IPS DF 6.9 (cell line): ENCODE data around the gene KNOP1.

ENCODE experiments used
- DNase-seq: peaks from one replicate; pipeline ENCODE4 v3.0.0-alpha.2; 2013; ENCODE audit warnings: low read depth, low spot score
- H3K27ac ChIP-seq: one replicate; pipeline ENCODE4 v1.5.1; 2013; ENCODE audit warnings: low read length, control low read depth
- H3K27me3 ChIP-seq: 2 replicates; pipeline ENCODE4 v1.6.1; 2013; ENCODE audit warnings: mild to moderate bottlenecking, low read length; ENCODE audit not compliant: control insufficient read depth, insufficient read depth
- H3K36me3 ChIP-seq: 2 replicates; pipeline ENCODE4 v1.6.1; 2013; ENCODE audit warnings: low read length; ENCODE audit not compliant: control insufficient read depth, insufficient read depth
- H3K4me1 ChIP-seq: 2 replicates; pipeline ENCODE4 v1.6.1; 2013; ENCODE audit warnings: low read length; ENCODE audit not compliant: control insufficient read depth, insufficient read depth
- H3K4me3 ChIP-seq: 2 replicates; pipeline ENCODE4 v1.5.1; 2013; ENCODE audit warnings: mild to moderate bottlenecking, low read length
- H3K9me3 ChIP-seq: 2 replicates; pipeline ENCODE4 v1.6.1; 2013; ENCODE audit warnings: low read length, inconsistent platforms; ENCODE audit not compliant: control insufficient read depth, insufficient read depth
- WGBS: extraction: QIAGEN DNeasy Blood & Tissue Kit; methylation state at CpG from one replicate; pipeline ENCODE4 v1.1.7; 2013; ENCODE audit warnings: mixed read lengths, missing lambda C conversion rate; ENCODE audit not compliant: insufficient read length, insufficient coverage; 5-methylcytosine and 5-hydroxymethylcytosine counted together

The KNOP1 gene

DNA sequence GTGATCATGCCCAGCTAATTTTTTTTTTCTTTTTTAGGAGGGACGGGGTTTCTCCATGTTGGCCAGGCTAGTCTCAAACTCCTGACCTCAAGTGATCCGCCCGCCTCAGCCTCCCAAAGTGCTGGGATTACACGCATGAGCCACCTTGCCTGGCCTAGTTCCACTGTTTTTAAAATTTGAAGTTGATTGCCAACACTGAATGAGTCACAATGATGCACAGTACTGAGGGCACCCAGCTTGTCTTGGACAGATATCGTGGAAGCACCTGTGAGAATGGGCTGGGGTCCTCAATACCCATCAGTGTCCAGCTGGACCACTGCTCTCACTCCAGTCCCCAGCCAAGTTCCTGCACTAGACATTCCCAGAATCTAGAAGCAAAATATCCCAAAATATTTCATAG is 2.5 kb downstream of the KNOP1 start:
- no peak overlapping the region for H3K27ac ChIP-seq
- no CpG with 5 or more reads among the region's 5 CpGs for WGBS
- no peaks in the 10 kb centered on the region for H3K27me3 ChIP-seq
- no peak overlapping the region for H3K4me3 ChIP-seq
- H3K9me3 ChIP-seq: no peaks in the 10 kb centered on the region
- peaks cover 10% of the 10 kb centered on the region for H3K36me3 ChIP-seq
- H3K4me1 ChIP-seq: peaks cover 6% of the 10 kb centered on the region
- DNase-seq: no peak

DNA sequence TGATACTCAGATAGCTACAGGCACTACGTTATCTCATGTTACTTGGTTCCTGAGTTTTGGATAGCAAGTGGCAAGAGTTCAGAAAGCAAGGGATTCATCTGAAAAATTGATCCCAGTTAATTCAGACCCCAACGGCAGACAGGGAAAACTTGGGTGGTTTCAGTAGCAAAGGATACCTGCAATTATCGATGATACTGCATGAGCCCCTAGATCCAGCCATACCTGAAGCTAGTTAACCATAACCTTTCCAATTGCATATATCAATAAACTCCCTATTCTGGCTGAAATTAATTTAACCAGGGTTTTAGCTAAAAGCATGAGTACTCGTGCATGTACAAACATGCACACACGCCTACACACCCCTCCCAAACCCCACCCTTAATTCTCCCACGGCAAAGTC is 4.3 kb downstream of the KNOP1 start:
- no peak overlapping the region for H3K4me3 ChIP-seq
- peaks cover 22% of the 10 kb centered on the region for H3K36me3 ChIP-seq
- H3K27ac ChIP-seq: no peak overlapping the region
- H3K27me3 ChIP-seq: no peaks in the 10 kb centered on the region
- no CpG with 5 or more reads among the region's 6 CpGs for WGBS
- no peaks in the 10 kb centered on the region for H3K9me3 ChIP-seq
- DNase-seq: no peak
- peaks cover 8% of the 10 kb centered on the region for H3K4me1 ChIP-seq

DNA sequence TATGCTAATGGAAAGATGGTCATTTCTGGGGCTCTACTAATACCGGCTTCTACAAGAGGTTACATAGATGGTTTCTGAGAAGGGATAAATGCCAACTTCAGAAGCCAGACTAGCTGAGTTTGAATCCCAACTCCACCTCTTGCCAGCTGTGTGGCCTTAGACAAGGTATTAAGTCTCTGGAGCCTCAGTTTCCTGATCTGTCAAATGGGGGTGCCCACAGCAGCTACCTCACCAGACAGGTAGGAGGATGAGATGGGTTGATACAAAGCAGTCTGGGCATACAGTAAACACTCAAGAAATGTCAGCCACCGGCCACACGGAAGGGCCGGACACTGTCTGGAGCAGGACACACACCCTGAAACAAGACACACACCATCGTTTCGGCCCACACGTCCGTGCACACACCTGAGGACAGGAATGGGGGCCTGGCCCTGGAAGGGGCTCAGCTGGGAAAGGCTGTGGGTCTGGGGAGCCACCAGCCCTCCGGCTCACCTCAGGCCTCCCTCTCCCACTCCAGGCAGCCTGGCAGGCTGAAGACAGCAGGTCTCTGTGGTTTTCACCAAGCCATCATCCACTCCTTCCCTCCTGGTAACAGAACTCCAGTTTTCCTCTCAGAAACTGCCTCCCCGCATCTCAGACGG is 5.5 kb downstream of the KNOP1 start:
- H3K27ac ChIP-seq: no peak overlapping the region
- peaks cover 22% of the 10 kb centered on the region for H3K36me3 ChIP-seq
- H3K9me3 ChIP-seq: no peaks in the 10 kb centered on the region
- no peak for DNase-seq
- no peaks in the 10 kb centered on the region for H3K27me3 ChIP-seq
- no peak overlapping the region for H3K4me3 ChIP-seq
- peaks cover 14% of the 10 kb centered on the region for H3K4me1 ChIP-seq
- no CpG with 5 or more reads among the region's 11 CpGs for WGBS

DNA sequence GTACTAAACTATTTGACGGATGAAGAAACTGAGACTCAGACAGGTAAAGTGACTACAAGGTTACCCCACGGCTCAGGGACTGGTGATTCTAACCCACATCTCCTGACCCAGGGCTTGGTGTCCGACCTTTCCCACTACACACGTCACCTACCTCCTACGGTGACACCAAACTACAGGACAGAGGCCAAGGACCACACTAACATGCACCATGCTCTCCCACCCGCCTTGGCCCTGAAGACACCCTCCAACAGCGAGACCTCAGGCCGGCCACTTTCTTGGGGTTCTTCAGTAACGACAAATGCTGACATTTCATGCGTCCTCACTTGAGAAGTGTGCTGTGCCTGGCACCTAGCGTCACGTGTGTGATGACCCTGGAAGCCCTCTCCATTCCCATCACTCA is 6.4 kb downstream of the KNOP1 start:
- no peak for DNase-seq
- H3K4me1 ChIP-seq: peaks cover 14% of the 10 kb centered on the region
- no peak overlapping the region for H3K27ac ChIP-seq
- no peaks in the 10 kb centered on the region for H3K9me3 ChIP-seq
- no CpG with 5 or more reads among the region's 12 CpGs for WGBS
- H3K36me3 ChIP-seq: peaks cover 22% of the 10 kb centered on the region
- no peak overlapping the region for H3K4me3 ChIP-seq
- H3K27me3 ChIP-seq: no peaks in the 10 kb centered on the region

DNA sequence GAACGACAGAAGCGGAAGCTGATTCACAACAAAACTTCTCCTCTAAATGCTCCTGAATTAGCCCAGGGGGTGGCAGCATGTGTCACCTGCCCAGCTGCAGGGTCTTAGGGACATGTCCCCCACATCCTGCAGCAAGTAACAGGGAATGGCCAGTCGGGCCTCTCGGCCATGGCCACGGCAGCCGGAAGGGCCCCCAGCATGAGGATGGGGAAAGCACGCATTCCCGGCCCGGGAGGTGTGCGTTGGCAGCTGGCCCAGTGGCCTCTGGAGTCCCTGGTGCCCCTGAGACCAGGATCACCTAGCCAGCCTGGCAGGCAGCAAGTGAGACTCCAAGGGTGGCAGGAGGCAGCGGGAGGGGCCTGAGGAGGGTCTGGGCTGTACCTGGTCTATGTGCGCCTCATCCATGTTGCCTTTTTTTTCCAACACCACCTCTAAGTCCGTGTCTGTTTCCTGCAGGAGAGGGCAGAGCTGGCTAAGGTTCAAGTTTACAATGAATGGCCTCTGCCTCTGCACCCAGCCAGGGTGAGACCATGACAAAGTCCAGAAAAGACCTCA is 7.0 kb downstream of the KNOP1 start:
- peaks cover 14% of the 10 kb centered on the region for H3K4me1 ChIP-seq
- WGBS: no CpG with 5 or more reads among the region's 13 CpGs
- H3K4me3 ChIP-seq: no peak overlapping the region
- H3K27ac ChIP-seq: no peak overlapping the region
- no peaks in the 10 kb centered on the region for H3K9me3 ChIP-seq
- H3K27me3 ChIP-seq: no peaks in the 10 kb centered on the region
- no peak for DNase-seq
- peaks cover 22% of the 10 kb centered on the region for H3K36me3 ChIP-seq

DNA sequence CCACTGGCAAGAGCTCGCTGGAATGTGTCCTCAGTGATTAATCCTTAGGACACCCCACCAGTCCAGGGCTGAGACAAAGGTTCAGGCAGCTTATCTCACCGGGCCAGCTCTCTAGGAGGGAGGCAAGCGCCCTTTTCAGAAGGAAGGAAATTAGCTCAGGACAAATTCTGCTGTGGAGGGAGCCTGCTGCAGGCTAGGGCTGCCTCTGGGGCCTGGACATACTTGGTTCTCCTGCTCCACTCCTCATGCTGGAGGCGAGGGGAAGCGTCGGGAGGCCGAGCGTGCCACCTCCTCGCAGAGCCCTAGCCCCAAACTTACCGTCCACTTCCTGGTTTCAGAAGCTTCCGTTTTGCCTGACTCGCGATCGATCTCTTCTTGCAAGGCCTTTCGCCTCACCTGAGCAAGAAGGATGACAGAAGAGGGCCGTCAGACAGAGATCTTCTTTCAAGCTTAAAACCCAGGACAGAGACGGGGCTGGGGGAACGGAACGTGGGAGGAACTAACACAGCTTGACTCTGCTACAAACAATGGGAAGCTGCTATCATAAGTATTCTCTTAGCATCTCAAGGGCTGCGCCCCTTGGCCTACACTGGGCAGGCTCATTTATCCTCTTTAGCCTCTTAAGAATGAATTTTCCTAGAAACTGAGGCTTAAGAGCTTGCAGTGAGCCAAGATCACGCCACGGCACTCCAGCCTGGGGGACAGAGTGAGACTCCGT is 7.7 kb downstream of the KNOP1 start:
- Histone ChIP-seq H3K4me1 (peaks cover 14% of the 10 kb centered on the region), H3K4me3 (no peak overlapping the region), H3K27ac (no peak overlapping the region), H3K9me3 (no peaks in the 10 kb centered on the region), H3K27me3 (no peaks in the 10 kb centered on the region), H3K36me3 (peaks cover 28% of the 10 kb centered on the region)
- no peak for DNase-seq
- WGBS: no CpG with 5 or more reads among the region's 23 CpGs

DNA sequence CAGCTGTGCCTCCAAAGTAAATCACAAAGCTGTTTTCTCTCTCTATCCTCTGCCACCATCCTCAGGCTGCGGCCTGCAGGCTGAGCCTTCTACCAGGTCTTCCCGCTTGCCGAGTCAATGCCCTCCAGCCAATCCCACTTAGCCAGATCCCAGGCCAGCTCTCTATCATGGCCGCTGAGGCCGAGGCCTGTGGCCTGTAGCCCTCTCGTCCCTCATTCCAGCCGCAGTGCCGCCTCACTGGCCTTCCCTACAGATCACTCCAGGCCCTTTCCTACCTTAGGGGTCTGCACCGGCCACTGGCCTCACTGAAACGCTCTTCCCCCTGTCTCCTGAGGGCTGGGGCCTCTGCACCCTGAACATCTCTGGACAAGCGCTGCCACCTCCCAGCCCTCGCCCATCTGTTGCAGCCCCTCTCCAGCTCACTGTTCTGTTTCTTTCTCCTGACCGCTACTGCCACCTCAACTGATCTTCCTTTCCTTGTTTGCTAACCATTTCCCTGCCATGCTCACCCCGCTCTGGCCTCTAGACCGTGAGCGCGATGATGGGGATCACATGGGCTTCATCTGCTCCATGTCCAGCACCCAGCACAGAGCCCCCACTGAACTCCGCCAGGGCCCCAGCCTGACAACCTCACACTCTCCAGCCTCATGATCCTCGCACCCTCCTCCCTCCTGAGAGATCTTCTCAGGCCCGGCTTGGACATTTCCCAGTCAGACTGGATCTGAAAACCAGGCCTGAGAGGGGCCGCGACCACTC is 8.5 kb downstream of the KNOP1 start:
- peaks cover 14% of the 10 kb centered on the region for H3K4me1 ChIP-seq
- no CpG with 5 or more reads among the region's 22 CpGs for WGBS
- no peaks in the 10 kb centered on the region for H3K27me3 ChIP-seq
- H3K27ac ChIP-seq: no peak overlapping the region
- no peaks in the 10 kb centered on the region for H3K9me3 ChIP-seq
- no peak overlapping the region for H3K4me3 ChIP-seq
- no peak for DNase-seq
- H3K36me3 ChIP-seq: peaks cover 34% of the 10 kb centered on the region

DNA sequence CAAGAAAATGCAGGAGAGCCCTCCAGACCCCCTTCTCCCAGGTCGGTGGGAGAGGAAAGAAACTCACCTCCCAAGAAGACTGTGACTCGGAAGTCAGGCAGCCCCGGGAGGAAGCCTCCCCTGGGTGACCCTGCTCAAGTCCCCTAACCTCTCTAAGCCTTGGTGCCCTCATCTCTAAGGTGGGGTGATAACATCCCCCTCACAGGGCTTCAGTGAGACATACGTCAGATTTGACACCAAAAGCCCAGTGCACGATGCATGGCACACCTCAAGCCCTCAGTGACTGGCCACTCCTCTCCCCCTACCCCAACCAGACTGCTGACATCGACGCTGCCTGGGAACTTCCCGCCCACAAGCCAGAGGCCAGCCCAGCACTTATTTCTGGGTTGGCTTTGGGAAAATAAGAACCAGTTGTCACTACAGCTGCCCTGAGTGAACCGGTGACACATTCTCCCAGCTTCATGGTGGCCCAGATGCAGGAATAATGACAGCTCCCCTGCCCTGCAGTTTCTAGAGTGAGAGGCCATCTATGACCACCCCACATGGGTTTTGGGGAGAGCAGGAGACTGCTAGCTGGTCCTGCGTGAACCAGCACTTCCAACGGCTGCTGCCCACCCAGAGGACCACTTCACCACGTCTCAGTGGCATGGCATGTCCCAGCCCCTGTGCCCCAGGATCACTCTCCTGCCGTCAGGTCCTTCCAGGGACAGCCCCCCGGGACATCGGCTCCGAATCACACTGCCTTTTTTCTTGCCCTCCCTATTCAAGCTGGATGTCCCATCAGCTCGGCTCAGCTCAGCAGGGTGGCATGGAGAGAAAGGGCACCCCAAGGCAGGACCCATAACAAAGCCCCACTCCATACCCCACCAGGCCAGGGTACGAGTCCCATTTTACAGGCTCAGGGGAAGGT is 9.5 kb downstream of the KNOP1 start:
- no peak for DNase-seq
- Histone ChIP-seq H3K36me3 (peaks cover 35% of the 10 kb centered on the region), H3K27me3 (no peaks in the 10 kb centered on the region), H3K9me3 (no peaks in the 10 kb centered on the region), H3K4me1 (peaks cover 14% of the 10 kb centered on the region), H3K4me3 (no peak overlapping the region), H3K27ac (no peak overlapping the region)
- WGBS: no CpG with 5 or more reads among the region's 18 CpGs

DNA sequence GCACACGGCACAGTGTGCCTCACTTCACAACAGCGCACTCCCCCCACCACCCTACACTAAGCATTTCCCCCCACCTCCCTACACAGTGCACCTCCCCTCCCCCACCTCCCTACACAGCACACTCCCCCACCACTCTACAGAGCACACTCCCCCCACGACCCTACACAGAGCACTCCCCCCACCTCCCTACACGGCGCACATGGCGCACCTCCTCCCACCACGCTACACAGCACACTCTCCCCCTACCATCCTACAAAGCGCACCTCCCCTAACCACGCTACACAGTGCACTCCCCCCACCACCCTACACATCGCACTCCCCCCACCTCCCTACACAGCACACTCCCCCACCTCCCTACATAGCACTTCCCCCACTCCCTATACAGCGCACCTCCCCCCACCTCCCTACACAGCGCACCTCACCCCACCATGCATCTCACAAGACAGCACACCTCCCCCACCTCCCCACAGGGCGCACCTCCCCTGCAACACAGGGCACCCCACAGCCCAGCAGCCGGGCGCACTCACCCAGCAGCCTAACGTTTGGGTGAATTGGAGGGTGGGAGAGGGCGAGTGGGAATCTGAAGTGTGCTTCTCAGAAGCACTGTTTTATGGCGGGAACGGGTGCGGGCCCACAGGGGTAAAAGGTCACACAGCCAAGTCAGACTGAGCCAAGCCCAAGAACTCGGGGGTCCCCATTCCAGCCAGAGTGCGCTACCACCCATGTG is 10.3 kb downstream of the KNOP1 start:
- H3K36me3 ChIP-seq: peaks cover 41% of the 10 kb centered on the region
- no peak for DNase-seq
- no CpG with 5 or more reads among the region's 22 CpGs for WGBS

More for the DNA sequence above, 10.3 kb downstream of the KNOP1 start:
- no peak overlapping the region for H3K4me3 ChIP-seq
- no peaks in the 10 kb centered on the region for H3K9me3 ChIP-seq
- H3K4me1 ChIP-seq: peaks cover 14% of the 10 kb centered on the region
- H3K27ac ChIP-seq: no peak overlapping the region
- H3K27me3 ChIP-seq: no peaks in the 10 kb centered on the region
